NT2/D1 (cell line): ENCODE data around the gene U2AF1L4.

Source experiments
- SUZ12 ChIP-seq: IDR thresholded peaks from 2 replicates; pipeline ENCODE4 v1.6.1; 2011; ENCODE audit not compliant: insufficient read length, insufficient read depth; ENCODE audit errors: extremely low read depth
- YY1 ChIP-seq: IDR thresholded peaks from 2 replicates; pipeline ENCODE4 v1.6.1; 2011; ENCODE audit not compliant: insufficient read length, insufficient read depth
- ZNF274 ChIP-seq: IDR thresholded peaks from 2 replicates; pipeline ENCODE4 v1.6.1; 2011; ENCODE audit warnings: mild to moderate bottlenecking, low read depth, low read length

DNA sequence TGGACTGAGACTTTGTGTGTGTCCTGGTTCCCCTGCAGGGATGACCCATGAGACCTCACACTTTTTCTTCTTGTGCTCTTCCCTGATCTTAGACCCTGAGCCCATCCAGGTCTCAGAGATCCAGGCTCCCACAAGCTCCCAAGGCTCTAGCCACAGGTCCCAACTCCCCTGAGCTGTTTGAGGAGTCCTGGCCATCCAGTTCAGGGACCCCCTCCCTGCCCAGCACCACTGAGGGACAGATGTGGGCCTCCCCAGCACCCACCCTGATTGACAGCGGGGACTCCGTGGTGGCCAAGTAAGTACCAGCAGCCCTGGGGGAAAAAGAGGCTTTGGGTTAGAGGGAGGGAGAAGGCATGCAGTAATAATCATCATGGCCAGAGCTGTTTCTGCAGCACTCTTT, 14.5 kb upstream of the U2AF1L4 start:
- no peak for TF ChIP-seq ZNF274
- no peak for TF ChIP-seq YY1
- no peak for TF ChIP-seq SUZ12
